ENCODE measurements around the gene PRELID1.
A peak's percentile ranks its signal among the peaks of the same experiment; 100 is the strongest.
"Not testable (repeated sequence)": the region's sequence is repeated elsewhere in the genome, so short reads cannot be mapped to it uniquely, and the experiment has no call there.

The PRELID1 gene

DNA sequence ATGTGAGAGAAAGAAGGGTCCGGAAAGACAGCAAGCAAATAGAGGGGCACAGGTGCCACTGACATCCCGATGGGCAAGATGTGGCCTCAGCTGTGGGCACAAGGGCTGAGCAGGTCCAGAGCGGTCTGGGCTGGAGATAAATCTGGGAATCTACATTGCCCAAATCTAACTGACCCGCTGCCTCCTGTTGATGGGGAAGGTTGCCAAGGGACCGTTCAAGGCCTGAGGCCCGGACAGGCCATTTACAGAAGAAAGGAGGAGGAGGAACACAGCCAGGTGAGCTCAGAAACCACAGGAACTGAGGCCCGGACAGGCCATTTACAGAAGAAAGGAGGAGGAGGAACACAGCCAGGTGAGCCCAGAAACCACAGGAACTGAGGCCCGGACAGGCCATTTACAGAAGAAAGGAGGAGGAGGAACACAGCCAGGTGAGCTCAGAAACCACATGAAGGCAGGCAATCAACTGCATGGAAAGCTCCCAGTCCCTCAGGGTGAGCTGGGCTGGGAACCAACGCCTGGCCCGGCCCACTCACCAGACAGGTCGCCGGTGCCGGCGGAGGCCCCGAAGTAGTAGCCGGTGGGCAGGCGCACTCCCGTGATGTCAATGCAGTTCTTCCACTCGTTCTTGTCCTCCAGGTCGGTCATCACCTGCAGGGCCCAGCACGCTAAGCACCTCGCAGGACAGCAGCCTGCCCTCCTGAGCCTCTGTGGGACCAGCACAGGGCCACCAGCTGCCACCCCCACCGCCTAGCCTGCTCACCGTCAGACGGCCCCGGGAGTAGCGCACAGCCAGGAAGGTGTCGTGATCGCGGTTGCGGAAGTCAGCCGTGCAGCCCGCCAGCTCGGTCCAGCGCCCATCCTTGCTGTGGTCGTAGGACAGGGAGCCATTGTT lies 33.2 kb downstream of the PRELID1 start:
- DNase-seq: no peak

DNA sequence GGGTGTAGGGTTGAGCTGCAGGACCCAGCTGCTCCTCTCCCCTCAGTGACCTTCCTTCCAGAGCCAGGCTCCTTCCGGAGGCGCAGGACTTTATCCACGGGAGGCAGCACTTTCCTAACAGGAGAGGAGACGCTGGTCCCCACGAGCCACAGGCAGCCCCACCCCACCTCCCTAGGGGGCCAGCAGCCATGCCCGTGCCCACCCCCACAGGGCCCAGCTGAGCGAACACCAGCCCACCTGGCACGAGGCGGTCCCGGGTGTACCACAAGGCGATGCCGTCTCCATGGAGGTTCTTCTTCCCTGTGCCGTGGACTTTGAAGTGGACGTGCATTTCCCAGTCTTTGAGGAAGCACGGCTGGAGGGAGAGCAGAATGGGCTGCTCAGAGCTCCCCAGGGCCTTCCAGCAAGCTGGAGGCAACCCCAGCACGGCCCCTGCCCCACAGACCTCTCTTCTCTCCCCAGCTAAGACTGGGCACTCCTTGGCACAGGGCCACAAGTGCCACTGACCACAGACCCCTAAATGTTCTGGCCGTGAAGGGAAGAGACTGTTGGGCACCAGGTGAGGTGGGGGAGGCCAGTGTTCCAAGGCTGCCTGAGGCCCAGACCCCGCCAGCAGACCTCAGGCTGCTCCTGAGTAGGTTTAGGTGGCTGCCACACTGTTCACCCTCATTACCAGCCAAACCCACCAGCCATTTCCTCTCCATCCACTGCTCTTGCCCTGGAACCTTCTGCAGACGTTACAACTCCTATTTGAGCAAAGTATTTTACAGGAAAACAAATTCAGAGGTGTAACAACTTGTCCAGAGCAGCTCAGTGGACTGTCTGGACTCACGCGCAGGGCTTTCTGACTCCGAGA lies 34.9 kb downstream of the PRELID1 start:
- DNase-seq: no peak

DNA sequence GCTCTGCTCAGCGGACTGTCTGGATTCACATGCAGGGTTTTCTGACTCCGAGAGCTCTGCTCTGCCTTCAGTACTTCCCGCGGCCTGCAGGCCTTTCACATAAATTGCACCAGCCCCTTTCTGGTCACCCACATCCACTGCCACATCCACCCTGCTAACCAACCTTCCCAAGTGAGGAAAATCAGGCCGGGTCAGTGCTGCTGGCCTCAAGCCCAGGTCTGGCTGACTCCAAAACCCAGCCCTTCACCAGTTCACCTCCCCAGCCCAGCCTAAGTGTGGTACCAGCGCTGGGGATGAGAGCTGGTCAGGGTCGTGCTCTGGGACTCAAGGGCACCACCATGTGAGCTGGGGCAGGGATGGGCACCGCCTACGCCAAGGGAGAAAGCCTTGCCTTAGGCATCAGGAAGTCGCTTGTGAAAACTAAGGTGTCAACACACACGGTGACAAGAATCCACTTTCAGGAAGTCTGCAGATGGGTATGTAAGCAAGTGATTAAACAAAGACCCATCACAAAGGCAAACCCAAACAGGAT lies 35.6 kb downstream of the PRELID1 start:
- no peak for DNase-seq

DNA sequence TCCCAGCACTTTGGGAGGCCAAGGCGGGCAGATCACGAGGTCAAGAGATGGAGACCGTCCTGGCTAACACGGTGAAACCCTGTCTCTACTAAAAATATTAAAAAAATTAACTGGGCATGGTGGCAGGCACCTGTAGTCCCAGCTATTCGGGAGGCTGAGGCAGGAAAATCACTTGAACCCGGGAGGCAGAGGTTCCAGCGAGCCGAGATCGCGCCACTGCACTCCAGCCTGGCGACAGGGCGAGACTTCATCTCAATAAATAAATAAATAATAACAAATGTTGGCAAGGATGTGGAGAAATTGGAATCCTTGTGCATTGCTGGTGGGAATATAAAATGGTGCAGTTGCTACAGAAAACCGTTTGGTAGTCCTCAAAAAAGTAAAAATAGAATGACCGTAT lies 39.4 kb downstream of the PRELID1 start:
- DNase-seq: not testable (repeated sequence)

DNA sequence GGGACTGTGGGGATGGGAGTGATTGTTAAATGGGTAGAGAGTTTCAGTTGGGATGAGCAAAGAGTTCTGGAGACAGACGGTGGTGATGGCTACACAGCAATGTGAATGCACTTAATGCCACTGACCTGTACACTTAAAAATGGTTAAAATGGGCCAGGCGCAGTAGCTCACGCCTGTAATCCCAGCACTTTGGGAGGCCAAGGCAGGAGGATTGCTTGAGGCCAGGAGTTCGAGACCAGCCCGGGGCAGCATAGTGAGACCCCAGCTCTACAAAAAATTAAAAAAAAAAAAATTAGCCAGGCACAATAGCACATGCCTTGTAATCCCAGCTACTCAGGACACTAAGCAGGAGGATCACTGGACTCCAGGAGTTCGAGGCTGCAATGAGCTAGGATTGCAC lies 40.2 kb downstream of the PRELID1 start:
- no peak for DNase-seq

DNA sequence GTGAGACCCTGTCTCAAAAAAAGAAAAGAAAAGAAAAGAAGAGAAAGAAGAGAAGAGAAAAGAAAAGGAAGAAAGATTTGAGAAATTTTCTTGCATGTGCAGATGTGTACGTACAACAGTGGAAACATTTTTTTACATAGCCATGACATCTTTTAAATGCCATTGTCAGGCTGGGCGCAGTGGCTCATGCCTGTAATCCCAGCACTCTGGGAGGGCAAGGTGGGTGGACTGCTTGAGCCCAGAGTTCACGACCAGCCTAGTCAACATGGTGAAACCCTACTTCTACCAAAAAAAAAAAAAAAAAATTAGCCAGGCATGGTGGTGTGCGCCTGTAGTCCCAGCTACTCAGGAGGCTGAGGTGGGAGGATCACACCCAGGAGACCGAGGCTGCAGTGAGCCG lies 41.3 kb downstream of the PRELID1 start:
- DNase-seq: no peak

DNA sequence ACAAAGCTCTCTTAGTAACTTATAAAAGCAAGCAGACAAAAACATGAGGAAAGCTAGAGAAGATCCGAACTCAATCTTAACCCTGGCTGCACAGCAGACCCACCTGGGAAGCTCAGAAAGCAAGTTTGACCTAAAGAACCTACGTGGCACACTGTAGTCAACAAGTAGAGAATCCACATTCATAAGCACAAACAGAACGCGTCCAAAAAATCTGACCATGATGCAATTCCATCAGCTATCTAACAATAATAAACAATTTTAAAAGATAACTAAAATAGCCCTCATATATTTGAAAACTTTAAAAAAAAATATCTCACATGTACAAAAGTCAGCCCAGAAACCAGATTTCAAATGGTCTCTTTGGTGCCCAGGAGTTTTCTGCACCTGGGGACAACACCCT lies 43.2 kb downstream of the PRELID1 start:
- no peak for DNase-seq

DNA sequence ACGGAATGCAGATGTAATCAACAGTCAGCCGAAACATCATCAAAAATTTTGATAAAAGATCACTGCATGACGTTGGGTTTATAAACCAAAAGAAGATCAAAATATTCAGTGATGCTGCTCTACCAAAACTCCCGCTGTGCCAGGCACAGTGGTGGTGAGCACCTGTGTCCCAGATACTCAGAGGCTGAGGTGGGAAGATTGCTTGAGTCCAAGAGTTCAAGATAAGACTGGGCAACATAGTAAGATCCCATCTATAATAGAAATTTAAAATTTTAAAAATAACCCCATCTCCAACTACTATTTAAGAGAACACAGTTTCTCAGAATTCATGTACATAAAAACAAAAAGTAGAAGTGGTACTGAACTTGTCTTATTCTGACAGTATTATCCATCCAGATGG lies 44.1 kb downstream of the PRELID1 start:
- DNase-seq: no peak

DNA sequence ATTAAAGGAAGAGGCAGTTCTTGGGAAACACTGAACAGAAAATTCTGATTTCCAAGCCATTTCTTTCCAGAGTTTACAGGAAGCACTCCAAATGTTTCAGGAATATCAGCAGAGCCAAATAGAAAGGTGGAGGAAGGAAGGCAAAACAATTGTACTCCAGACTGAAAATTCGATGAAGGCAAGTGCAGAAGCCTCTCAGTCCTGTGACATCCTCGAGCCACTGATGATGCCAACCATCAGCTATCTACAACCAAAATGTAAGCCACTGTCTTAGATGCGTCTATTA lies 45.7 kb downstream of the PRELID1 start:
- DNase-seq: no peak

DNA sequence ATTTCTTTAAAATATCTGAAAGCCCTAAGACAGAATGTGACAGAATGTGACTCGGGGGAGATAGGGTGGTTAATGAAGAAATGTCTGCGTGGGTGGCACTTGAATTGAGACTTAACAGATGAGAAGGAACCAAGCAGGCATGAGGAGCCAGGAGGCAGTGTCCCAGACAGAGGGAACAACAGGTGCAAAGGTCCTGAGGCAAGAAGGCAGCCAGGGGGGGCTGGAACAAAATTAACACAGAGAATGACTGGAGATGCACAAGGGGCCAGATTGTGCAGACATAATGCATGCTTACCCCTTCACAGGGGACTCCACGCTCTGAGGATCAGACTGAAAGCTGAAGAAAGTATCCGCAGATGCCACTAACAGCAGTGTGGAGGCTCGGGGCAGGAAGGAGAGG lies 46.2 kb downstream of the PRELID1 start:
- no peak for DNase-seq

DNA sequence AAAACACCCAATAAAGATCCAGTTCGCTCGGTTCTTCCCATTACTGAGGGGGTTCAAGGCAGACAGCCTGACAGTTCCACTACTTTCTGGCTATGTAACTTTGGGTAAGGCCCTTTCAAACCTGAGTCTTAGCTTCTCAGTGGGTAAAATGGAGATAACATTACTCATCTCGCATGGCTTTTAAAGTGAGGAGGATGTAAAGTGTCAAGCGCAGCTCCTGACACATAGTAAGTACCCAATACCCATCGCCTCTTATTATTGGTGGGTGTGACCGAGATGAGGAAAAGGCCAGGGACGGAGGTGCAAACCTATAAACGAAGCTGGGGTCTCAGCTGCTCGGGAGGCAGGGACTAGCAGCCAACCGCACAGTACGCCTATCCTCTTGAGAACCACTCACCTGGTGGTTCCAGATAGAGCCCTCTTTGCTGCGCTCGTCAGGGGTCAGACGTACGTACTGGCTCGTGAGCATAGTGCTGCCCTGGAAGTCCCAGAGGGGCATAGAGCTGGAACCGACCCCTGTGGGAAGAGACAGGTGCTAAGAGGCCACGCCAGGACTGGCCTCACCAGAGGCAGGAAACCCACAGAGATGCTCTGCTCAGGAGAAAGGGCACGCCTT lies 47.3 kb downstream of the PRELID1 start:
- DNase-seq: no peak

DNA sequence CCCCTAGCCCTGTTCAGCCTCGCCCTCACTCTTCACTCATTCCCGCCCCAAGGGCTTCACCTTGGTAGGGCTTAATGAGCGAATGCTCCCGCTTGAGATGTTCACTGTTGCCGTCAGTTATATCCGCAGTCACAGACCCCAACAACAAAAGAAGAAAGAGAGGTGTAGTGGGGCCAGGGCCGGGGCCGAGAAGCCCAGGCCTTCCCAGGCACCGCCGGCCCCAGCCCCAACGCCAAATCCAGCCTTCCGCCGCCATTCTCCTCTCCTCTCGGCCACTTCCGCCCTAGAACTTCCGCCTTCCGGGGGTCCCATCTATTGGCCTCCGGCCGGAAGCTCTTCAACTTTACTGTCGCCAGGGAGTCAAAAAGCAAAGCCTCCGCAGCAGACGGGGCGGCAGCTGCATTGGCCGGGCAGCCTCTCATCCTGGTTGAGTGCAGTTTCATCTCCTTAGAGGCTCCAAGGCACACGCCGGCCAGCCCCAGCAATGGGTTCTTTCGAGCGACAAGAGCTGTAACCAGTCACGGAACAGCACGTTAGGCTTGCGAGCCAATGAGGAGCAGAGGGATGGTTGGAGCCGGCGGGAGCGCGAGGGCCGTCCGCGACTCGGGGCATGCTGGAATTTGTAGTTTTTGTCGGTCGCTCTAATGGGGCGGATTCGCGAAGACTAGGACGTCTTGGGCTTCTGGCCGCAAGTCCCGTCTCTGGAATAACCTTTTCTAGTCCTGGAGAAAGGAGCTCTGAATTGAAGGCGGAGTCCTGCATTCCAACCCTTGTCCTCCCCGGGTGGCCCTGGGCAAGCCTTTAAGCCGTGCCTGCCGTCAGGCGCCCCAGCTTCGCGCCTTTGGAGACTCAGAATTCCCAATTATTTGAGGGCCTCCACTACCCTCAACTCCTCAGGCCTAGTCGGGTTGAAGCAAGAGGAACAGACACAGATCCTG lies 48.1 kb downstream of the PRELID1 start, which contains the start of gene LMAN2:
Gene LMAN2, minus strand, starts transcription at position 277 of the 938 bp plus-strand sequence. Its CDS starts 21 bp downstream, at position 256.
- DNase-seq: peak; percentile 83

DNA sequence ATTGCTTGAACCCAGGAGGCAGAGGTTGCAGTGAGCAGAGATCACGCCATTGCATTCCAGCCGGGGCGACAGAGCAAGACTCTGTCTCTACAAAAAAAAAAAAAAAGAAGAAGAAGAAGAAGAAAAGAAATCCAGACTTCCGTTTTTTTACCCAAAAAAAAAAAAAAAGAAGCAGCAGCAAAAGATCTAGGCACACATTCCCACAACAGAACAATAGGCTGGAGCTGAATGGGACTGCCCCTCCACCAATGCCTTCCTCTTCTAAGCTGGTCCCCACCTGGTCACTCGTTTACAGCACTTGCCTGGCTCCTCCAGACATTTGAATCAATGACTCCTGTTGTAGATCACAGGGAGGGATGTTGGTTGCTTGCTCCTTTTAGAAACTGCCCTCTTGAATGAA lies 49.5 kb downstream of the PRELID1 start:
- DNase-seq: no peak

DNA sequence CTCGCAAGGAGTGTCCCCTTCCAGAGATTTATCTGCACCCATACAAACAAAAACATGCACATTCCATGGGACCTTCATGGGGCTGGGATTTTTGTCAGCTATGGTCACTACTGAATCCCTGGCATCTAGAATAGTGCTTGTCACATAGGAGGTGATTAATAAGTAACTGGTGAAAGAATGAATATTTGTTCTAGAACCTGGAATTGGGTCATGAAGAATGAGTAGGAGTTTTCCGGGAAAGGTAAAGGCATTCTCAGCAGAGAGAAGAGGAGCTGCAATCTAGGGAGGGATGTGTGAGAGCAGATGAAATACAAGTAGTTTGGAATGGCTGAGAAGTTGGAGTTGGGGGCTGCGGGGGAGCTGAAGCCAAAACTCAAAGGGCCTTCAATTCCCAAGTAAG lies 50.7 kb downstream of the PRELID1 start:
- DNase-seq: no peak

DNA sequence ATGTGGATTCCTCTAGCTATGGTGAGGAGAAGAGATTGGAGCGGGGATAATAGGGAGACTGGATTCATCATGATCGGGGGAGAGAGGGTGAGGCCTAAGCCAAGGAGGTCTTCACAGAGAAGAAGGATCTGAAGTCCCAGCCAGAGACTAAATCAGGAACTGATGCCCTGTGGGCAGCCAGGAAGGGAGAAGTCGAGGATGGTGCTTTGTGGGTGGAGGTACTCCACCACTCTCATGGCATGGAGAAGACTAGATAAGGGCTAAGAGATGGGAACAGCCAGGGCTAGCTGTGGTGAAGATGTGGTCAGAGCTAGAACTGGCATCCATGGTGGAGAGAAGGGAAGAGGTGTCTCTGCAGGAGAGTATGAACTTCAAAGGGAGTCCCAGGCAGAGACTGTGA lies 51.1 kb downstream of the PRELID1 start:
- DNase-seq: no peak

DNA sequence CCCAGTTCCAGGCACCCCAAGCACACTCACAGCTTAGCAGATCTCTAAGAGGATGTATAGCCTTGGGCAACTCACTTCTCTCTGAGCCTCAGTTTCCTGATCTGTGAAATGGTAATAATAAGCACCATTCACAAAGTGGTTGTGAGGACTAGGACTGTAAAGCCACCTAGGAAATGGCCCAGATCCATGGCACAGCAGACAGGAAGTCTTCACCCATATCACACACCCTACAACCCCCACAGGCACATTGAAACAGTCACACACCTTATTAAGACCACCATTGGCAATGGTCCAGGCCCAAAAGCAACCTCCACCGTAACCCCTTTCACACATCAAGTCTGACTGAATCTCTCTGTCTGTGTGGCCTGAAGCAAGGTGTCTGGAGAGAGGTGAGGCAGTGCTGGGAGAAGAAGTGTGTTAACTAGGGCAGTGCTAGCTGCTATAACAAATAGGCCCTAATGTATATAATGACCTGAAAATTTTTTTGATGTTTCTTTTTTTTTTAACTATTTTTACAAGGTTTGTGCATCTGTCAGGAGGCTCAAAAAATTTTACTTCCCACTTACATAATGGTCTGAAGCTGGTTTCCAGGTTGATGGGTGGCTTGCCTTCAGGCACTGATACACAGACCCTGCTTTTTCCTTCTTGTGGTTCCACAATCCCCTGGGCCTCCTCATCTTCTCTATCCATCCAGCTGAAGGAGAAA lies 51.7 kb downstream of the PRELID1 start:
- DNase-seq: no peak

DNA sequence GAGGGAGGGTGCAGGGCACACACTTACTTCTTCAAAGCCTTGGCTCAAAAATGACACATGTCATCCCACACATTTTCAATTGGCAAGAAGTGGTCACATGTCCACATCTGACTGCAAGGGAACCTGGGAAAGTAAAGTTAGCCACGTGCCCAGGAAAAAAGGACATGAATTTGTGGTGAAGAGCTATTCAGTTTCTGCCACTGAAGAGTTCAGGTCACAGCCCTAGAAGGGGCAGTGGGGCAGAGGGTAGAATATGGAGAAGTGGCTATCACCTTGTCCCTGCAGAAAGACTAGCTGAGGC lies 52.2 kb downstream of the PRELID1 start:
- no peak for DNase-seq

Measured in effector CD8-positive, alpha-beta T cell (primary cell).